ELR (cell line): Measurements from ENCODE around the gene SLC38A8.
A peak's percentile ranks its signal among the peaks of the same experiment; 100 is the strongest.

Experiments
- DNase-seq: peaks from one replicate; pipeline ENCODE4 v3.0.0-alpha.2; 2015; ENCODE audit warnings: low read depth

Gene SLC38A8

DNA sequence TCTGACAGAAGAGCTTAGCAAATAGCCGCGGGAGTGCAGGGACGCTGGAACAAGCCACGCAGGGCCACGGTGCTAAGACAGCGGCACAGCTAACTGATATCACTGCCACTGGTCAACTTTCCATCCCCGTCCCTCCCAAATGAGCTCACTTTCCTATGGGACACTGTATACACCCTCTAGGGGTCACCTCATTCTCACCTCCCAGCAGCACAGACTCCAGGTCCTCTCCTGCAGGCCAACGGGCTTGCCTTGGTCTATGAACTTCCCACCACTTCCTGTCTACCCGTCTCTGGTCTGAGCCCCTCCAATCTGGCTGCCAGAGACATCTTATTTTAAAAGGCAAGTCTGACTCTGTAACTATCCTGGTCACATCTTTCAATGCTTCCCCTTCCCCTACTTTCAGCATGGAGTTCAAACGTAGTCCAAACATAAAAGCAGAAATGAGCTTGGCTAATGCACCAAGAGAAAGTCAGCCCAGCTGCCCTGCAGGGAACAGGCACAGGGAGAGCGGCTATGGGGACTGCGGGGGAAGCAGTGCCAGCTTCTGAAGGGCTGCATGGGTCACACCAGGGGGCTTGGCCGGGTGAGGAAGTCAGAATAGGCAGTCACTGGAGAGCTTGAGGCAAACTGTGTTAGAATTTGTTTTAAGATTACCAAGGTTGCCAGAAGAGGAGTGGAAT is 26.3 kb upstream of the SLC38A8 start:
- no peak for DNase-seq

DNA sequence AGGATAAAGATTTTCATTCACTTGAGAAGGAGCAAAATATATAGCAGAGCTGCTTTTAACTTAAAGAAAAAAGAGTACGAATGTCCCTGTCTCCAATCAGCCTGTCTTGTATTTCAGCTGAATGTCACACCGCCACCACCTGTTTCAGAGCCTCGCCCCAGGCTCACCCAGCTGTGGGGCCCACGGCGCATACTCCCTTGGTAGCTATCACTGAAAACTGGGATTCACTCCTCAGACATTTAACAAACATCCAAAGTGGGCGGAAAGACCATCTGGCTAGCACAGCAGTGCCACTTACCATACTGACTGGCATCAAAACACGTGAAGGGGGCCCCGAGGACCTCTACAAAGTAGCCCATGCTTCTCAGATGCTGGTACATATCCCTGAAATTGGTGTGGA is 25.4 kb upstream of the SLC38A8 start:
- DNase-seq: no peak

DNA sequence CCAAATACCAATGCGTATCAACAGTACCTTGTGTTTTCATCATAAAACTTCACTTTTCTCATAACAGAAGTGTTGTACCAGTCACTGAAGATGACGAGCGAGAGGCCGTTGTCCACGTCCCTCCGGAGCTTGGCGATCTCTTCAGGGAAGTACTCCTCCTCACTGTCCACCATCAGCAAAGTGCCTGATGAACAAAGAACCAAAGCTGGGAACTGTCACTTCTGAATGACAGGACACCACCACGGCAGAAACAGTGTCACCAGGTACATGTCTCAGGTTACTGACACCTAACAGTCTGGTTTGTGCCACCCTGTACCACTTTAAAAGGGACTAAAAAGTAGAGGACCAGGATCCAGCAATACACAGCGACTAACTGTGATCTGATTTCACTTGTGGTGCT is 25.0 kb upstream of the SLC38A8 start:
- no peak for DNase-seq

- DNase-seq: peak; percentile 71
Measured at GRCh38 chr16:84065536-84066132, 23.0 kb upstream of the SLC38A8 start.

- DNase-seq: no peak
Measured at GRCh38 chr16:84063980-84064379, 21.4 kb upstream of the SLC38A8 start.

DNA sequence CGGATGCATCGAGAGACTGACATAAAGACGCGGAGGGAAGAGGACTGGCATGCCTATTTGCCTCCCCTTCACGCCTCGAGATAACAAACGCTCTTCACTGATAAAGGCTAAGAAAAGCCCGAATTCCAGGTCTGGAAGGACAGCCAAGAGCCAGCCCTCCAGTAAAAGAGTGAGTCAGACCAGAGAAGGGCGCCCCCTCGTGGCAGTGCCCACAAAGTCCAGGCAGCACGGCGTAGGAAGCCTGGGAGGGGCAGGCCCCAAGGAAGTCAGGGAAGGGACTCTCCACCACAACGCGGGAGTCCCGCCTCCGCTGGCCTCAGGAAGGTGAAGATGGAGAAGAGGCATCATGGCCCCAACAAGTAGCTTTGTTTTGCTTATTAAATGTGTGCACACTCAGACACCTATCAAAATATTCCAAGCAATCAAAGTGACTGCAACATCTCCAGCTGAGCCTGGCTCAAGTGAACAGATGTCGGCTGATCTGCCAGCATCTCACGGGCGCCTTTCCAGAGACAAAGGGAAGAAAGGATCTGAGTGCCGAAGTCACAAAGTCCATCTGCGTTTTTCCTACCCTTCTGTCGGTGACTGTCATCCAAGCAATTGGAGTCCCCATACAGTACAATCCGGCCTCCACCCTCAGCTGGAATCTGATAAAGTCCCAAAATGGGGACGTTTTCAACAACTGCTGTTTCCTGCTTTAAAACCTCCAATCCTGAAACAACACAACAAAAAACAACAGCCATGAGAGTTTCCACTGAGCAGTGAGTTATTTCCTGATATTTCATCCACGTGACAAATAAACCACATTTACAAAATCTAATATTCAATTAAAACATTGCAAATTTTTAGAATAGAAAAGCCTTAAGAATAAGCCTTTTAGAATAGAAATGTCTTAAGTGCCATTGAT is 20.4 kb upstream of the SLC38A8 start:
- DNase-seq: peak; percentile 79

DNA sequence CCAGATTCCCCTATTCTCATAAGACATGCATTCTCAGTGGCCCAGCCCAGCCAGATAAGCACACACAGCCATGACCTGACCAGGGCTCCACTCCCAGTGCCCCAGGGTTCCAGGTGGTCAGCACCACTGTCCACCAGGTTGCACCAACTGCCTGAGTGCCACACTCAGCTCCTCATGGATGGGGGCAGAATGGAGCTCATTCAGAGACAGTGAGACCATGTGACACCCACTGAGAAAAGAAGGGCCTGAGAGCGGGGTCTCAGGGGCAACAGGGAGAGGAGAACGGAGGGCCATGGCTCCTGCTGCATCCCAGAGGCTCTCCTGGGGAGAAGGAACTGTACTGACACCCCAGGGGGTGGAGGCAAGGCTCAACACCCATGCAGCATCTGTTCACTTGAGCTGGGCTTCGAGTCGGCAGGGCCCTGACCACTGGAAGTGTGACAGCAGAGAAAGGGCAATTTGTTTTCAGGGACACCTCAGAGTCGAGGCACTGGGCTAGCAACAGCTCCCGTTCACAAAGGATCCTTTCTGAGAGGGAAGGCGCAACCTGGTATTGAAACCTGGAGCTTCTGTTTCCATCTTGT is 18.7 kb upstream of the SLC38A8 start:
- DNase-seq: no peak

- no peak for DNase-seq
Measured at GRCh38 chr16:84059946-84060901, 17.6 kb upstream of the SLC38A8 start.

DNA sequence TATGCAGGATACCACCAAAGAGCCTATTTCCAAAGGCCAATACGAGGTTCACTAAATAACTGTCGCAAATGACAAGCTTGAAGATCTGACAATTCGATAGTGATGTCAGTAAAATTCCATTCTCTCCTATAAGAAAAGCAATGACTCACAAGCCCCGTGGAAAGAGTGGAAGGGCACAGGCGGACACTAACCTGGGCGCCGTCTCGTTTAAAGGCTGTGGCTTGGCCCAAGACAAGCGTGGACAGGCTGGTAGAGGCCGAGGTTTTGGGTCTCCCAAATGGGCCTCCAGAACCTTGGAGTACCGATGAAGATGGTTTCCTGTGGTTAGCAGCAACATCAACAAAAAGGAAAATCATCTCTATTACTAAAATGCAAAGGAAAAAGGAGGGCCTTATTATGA is 16.5 kb upstream of the SLC38A8 start:
- no peak for DNase-seq

DNA sequence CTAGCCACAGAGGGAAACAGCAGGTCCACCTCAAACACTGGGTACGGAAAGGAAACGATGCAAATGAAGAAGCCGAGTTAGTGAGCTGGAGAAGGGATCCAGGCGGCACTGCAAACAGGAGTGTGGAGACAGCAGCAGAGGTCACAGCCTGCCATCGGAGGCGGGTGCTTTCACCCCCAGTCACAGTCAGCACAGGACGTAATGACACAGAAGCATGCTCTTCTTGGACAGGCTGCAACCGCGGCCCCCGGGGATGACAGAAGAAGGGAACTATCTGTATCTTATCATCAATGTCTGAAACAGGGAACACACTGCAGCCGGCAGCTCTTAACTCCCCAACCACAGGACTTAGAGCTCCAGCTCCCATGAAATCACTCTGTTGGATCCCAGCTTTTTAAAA is 16.1 kb upstream of the SLC38A8 start:
- no peak for DNase-seq

DNA sequence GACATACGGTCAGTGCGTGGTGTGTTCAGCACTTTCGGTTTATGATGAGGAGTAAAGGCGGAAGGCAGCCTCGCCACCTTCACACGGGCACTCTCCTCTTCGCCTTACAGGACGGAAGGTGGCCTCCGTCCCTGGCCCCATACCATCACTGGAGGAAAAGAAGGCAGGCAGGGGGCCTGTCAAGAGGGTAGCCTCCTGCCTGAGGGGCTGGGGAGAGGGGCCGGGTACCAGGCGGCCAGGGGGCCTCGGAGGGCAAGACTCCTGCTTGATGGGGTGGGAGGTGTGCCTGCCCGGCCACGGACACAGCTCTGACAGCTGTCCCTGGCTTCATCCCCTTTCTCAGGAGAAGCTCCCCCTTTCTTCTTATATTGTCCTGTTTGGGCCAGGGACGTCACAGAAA is 15.6 kb upstream of the SLC38A8 start:
- DNase-seq: no peak

GRCh38 chr16:84056933-84057332 is 14.3 kb upstream of the SLC38A8 start:
- no peak for DNase-seq

- no peak for DNase-seq
Measured at GRCh38 chr16:84055801-84056634, 13.4 kb upstream of the SLC38A8 start.

GRCh38 chr16:84055366-84055765 is 12.8 kb upstream of the SLC38A8 start:
- no peak for DNase-seq

DNA sequence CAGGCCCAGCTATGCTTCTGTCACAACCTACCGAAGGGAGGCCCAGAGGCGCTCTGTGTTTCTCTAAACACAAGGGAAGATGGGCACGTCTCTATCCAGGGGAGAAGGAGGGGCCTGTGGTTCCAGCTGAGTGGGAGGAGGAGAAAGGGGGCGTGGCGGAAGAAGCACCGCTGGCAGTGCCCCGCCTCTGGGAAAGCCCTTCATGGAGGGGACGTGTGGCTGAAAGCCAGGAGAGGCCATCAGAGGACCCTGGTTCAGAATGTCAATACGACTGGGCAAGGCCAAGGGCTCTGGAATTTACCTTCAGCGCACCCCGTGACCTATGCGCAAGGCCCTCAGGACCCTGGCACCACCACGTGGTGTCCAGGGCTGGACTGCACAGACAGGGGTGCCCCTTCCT is 12.3 kb upstream of the SLC38A8 start:
- no peak for DNase-seq

- DNase-seq: no peak
Measured at GRCh38 chr16:84054271-84054670, 11.7 kb upstream of the SLC38A8 start.

DNA sequence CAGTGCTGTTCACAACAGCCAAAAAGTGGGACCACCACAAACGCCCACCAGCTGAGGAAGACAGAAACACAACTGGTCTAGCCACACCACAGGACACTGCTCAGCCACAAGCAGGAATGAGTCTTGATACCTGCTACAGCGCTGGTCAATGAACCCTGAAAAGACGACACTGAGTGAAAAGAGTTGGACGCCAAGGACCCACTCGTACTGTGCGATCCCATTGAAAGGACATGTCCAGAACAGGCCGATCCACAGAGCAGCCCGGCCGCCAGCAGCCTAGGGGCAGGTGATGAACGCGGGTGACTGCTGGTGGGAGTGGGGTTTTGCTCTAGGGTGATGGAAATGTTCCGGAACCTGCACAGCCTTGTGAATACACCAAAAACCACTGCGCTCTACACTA is 10.6 kb upstream of the SLC38A8 start:
- DNase-seq: no peak

DNA sequence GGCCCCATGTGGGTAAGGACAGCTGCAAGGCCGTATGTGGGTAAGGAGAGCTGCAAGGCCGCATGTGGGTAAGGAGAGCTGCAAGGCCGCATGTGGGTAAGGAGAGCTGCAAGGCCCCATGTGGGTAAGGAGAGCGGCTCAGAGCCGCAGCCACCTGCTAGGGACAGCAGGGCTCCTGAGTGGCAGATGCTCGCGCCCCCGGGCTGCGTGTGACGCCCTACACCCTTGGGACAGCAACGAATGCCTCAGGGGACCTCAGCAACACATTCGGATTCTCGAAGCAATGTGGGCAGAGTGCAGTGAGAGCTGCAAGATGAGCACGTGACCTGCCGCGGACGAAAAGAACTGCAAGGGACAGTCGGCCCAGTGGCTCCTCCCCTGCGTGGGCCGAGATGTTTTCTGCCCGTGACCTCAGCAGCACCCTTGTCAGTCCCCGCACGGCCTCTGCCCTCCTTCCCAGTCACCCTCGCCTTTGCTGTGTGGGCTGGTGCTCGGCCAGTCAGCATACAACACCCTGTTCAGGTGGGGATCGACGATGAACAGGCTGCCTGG is 9.6 kb upstream of the SLC38A8 start:
- no peak for DNase-seq

- DNase-seq: no peak
Measured at GRCh38 chr16:84050316-84050715, 7.7 kb upstream of the SLC38A8 start.

GRCh38 chr16:84049403-84050060 is 6.9 kb upstream of the SLC38A8 start:
- DNase-seq: no peak
